Measurements from ENCODE around the gene PLEKHA5. TPM values are rescaled to one million over a fixed set of nuclear protein-coding genes. Genes with fewer than 3 reads are reported as not detected.

Gene PLEKHA5
- total RNA-seq, 4 donors from 2014 or later, result 26.9 to 78.0 (median 39.6) TPM

DNA sequence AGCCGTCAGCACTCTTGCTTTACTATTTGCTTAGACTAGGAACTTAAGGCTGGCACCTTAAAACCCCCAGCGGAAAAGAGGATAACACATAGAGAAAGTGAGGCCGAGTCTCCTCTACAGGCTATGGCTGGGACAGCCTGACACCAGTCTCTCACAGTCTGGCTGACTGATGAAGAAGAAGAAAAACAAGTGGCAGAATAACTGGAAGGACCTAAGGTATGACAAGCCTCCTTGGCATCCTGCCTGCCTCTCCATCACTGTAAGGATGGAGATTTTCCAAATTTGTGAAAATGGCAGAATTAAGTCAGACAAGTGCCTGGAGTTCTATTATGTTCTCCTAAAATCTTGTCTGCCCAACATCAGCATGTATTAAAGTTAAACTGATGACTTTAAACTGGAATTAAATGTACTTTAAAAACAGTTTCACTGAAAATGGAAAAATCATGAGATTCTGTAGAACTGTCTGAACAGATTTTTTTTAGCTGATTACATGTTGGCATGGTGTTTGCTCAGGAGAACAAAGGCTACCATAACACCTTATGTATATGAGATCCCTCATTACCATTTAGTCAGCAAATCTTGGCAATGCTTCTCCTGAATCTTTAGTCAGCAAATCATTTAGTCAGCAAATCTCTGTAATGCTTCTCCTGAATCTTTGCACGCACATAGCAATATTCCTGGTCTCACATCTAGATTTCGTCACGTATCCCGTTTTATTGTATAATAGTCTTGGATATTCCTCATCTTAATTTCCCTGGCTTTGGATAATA is 169.5 kb downstream of the PLEKHA5 start:
- 90 to 92% methylated on average over 7 of the region's 7 CpGs for WGBS, 2 donors (ENCODE audit: low coverage in 1 of 2)
- intact Hi-C loops (cut with DNase I; ENCODE audit: low total_unique reads), result no loop called here
- in situ Hi-C loops (cut with MboI; ENCODE audit: low pct_ligation_motif_present in 1 of 4, low pct_unique_long_range_greater_than_20kb in 1 of 4, low sequenced_read_pairs in 3 of 4), result no loop called here

GRCh38 chr12:19299765-19300164 is 170.2 kb downstream of the PLEKHA5 start:
- no peaks in the 10 kb centered on the region for H3K27me3 ChIP-seq
- H3K4me3 ChIP-seq, result no peak overlapping the region
- DNase-seq, result no peak
- no peak overlapping the region for H3K27ac ChIP-seq
- H3K36me3 ChIP-seq, result no peaks in the 10 kb centered on the region
- H3K9me3 ChIP-seq, result no peaks in the 10 kb centered on the region
- in situ Hi-C loops (cut with MboI; ENCODE audit: low pct_ligation_motif_present in 1 of 4, low pct_unique_long_range_greater_than_20kb in 1 of 4, low sequenced_read_pairs in 3 of 4), result no loop called here
- H3K4me1 ChIP-seq, result no peaks in the 10 kb centered on the region
- WGBS, 2 donors (ENCODE audit: low coverage in 1 of 2), result 79 to 95% methylated on average over 3 of the region's 3 CpGs
- intact Hi-C loops (cut with DNase I; ENCODE audit: low total_unique reads), result no loop called here
- no peak for TF ChIP-seq POLR2AphosphoS5 (IDR thresholded peaks at IDR 0.05)
- no peak for TF ChIP-seq EP300 (IDR thresholded peaks at IDR 0.05; ENCODE audit: low read depth)
- TF ChIP-seq POLR2A (IDR thresholded peaks at IDR 0.05), result no peak
- TF ChIP-seq, protein P1, sequence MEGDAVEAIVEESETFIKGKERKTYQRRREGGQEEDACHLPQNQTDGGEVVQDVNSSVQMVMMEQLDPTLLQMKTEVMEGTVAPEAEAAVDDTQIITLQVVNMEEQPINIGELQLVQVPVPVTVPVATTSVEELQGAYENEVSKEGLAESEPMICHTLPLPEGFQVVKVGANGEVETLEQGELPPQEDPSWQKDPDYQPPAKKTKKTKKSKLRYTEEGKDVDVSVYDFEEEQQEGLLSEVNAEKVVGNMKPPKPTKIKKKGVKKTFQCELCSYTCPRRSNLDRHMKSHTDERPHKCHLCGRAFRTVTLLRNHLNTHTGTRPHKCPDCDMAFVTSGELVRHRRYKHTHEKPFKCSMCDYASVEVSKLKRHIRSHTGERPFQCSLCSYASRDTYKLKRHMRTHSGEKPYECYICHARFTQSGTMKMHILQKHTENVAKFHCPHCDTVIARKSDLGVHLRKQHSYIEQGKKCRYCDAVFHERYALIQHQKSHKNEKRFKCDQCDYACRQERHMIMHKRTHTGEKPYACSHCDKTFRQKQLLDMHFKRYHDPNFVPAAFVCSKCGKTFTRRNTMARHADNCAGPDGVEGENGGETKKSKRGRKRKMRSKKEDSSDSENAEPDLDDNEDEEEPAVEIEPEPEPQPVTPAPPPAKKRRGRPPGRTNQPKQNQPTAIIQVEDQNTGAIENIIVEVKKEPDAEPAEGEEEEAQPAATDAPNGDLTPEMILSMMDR (IDR thresholded peaks at IDR 0.05), result no peak

More for the DNA sequence above, 169.5 kb downstream of the PLEKHA5 start:
- Histone ChIP-seq H3K9me3 (no peaks in the 10 kb centered on the region), H3K36me3 (no peaks in the 10 kb centered on the region), H3K27me3 (no peaks in the 10 kb centered on the region), H3K4me1 (no peaks in the 10 kb centered on the region), H3K4me3 (no peak overlapping the region), H3K27ac (no peak overlapping the region)
- TF ChIP-seq, protein P1 (IDR thresholded peaks at IDR 0.05), result no peak
- TF ChIP-seq POLR2A (IDR thresholded peaks at IDR 0.05) (no peak), EP300 (IDR thresholded peaks at IDR 0.05; ENCODE audit: low read depth) (no peak), POLR2AphosphoS5 (IDR thresholded peaks at IDR 0.05) (no peak)
- no peak for DNase-seq

DNA sequence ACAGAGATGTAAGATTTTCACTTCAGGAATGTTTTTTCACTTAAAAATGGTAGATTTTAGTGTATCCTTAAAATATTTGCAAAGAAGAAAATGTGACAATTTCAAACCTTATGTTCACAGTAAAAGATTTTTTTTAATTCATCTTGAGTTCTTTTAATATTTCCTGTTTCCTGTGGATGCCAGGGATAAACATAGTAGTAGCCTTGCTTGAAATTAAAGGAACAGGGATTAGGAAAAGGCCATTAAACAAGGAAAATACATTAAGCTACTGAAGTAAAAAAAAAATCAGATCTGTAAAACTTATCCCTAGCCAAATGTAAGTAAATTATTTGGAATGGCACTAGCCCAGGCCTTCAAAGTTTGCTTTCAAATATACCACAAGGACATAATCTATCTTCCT is 171.7 kb downstream of the PLEKHA5 start:
- Histone ChIP-seq H3K36me3 (no peaks in the 10 kb centered on the region), H3K27me3 (no peaks in the 10 kb centered on the region), H3K9me3 (no peaks in the 10 kb centered on the region), H3K4me1 (no peaks in the 10 kb centered on the region), H3K27ac (no peak overlapping the region), H3K4me3 (no peak overlapping the region)
- intact Hi-C loops (cut with DNase I; ENCODE audit: low total_unique reads) (no loop called here), in situ Hi-C loops (cut with MboI; ENCODE audit: low pct_ligation_motif_present in 1 of 4, low pct_unique_long_range_greater_than_20kb in 1 of 4, low sequenced_read_pairs in 3 of 4) (no loop called here)
- no peak for DNase-seq
- no peak for TF ChIP-seq EP300 (IDR thresholded peaks at IDR 0.05; ENCODE audit: low read depth)
- no peak for TF ChIP-seq POLR2A (IDR thresholded peaks at IDR 0.05)
- TF ChIP-seq POLR2AphosphoS5 (IDR thresholded peaks at IDR 0.05), result no peak
- TF ChIP-seq, protein P1 (IDR thresholded peaks at IDR 0.05), result no peak

- Histone ChIP-seq H3K4me3 (no peak overlapping the region), H3K9me3 (no peaks in the 10 kb centered on the region), H3K4me1 (no peaks in the 10 kb centered on the region), H3K27ac (no peak overlapping the region), H3K36me3 (no peaks in the 10 kb centered on the region), H3K27me3 (no peaks in the 10 kb centered on the region)
- in situ Hi-C loops (cut with MboI; ENCODE audit: low pct_ligation_motif_present in 1 of 4, low pct_unique_long_range_greater_than_20kb in 1 of 4, low sequenced_read_pairs in 3 of 4) (no loop called here), intact Hi-C loops (cut with DNase I; ENCODE audit: low total_unique reads) (no loop called here)
- no peak for DNase-seq
- WGBS, 2 donors (ENCODE audit: low coverage in 1 of 2), result 44 to 50% methylated on average over 1 of the region's 1 CpG
- TF ChIP-seq, protein P1 (IDR thresholded peaks at IDR 0.05), result no peak
- no peak for TF ChIP-seq POLR2AphosphoS5 (IDR thresholded peaks at IDR 0.05)
- no peak for TF ChIP-seq POLR2A (IDR thresholded peaks at IDR 0.05)
- no peak for TF ChIP-seq EP300 (IDR thresholded peaks at IDR 0.05; ENCODE audit: low read depth)
Measured at GRCh38 chr12:19301688-19302087, 172.2 kb downstream of the PLEKHA5 start.
